Trophoblast cell (in vitro differentiated cells and primary cell): Measurements from ENCODE around the gene OR52N2. TPM values are rescaled to one million over a fixed set of nuclear protein-coding genes. Genes with fewer than 3 reads are reported as not detected.

ENCODE experiments used
- DNase-seq, 2 donors: peaks; one replicate each; pipeline ENCODE4 v3.0.0-alpha.2; 2016
- H2AFZ ChIP-seq: 2 replicates; pipeline ENCODE4 v1.6.1; 2013; ENCODE audit warnings: low read length, moderate library complexity, mild to moderate bottlenecking; ENCODE audit not compliant: insufficient read depth, poor library complexity
- H2AK5ac ChIP-seq: 2 replicates; pipeline ENCODE4 v1.6.1; 2013; ENCODE audit warnings: mild to moderate bottlenecking, low read length
- H2BK120ac ChIP-seq: 2 replicates; pipeline ENCODE4 v1.6.1; 2013; ENCODE audit warnings: low read length, mild to moderate bottlenecking, moderate library complexity; ENCODE audit not compliant: insufficient read depth, poor library complexity
- H2BK12ac ChIP-seq: 2 replicates; pipeline ENCODE4 v1.6.1; 2013; ENCODE audit warnings: mild to moderate bottlenecking, low read length, moderate library complexity
- H2BK5ac ChIP-seq: 2 replicates; pipeline ENCODE4 v1.6.1; 2013; ENCODE audit warnings: low read length, low read depth, moderate library complexity, mild to moderate bottlenecking; ENCODE audit not compliant: poor library complexity
- H3K14ac ChIP-seq: 2 replicates; pipeline ENCODE4 v1.6.1; 2013; ENCODE audit warnings: mild to moderate bottlenecking, low read length
- H3K18ac ChIP-seq: 2 replicates; pipeline ENCODE4 v1.6.1; 2013; ENCODE audit warnings: mild to moderate bottlenecking, low read length
- H3K23ac ChIP-seq: 2 replicates; pipeline ENCODE4 v1.6.1; 2013; ENCODE audit warnings: low read length
- H3K27ac ChIP-seq: 2 replicates; pipeline ENCODE4 v1.5.1; 2013; ENCODE audit warnings: low read depth, mild to moderate bottlenecking, inconsistent platforms, low read length, moderate library complexity
- H3K27me3 ChIP-seq: 2 replicates; pipeline ENCODE4 v1.6.1; 2013; ENCODE audit warnings: inconsistent platforms, mild to moderate bottlenecking, low read length, moderate library complexity; ENCODE audit not compliant: insufficient read depth
- H3K36me3 ChIP-seq, 2 experiments: 1 replicate in 1 of 2; 2 replicates in 1 of 2; pipeline ENCODE4 v1.6.1; 2013; ENCODE audit warnings: low read length in 2 of 2, mild to moderate bottlenecking in 2 of 2, moderate library complexity in 1 of 2; ENCODE audit not compliant: insufficient read depth in 2 of 2, control insufficient read depth in 1 of 2
- H3K4ac ChIP-seq: 2 replicates; pipeline ENCODE4 v1.6.1; 2013; ENCODE audit warnings: low read depth, mild to moderate bottlenecking, low read length, moderate library complexity
- H3K4me1 ChIP-seq, 2 experiments: 1 replicate in 1 of 2; 2 replicates in 1 of 2; pipeline ENCODE4 v1.6.1; 2013; ENCODE audit warnings: low read length in 2 of 2, mild to moderate bottlenecking in 2 of 2, moderate library complexity in 1 of 2; ENCODE audit not compliant: insufficient read depth in 2 of 2, control insufficient read depth in 1 of 2
- H3K4me2 ChIP-seq: 2 replicates; pipeline ENCODE4 v1.6.1; 2013; ENCODE audit warnings: inconsistent platforms, mild to moderate bottlenecking, low read length, moderate library complexity
- H3K4me3 ChIP-seq: 2 replicates; pipeline ENCODE4 v1.5.1; 2013; ENCODE audit warnings: mild to moderate bottlenecking, low read depth, low read length, inconsistent platforms
- H3K79me1 ChIP-seq: one replicate; pipeline ENCODE4 v1.6.1; 2013; ENCODE audit warnings: low read length
- H3K79me2 ChIP-seq: 2 replicates; pipeline ENCODE4 v1.6.1; 2013; ENCODE audit warnings: low read length, mild to moderate bottlenecking; ENCODE audit not compliant: control insufficient read depth, insufficient read depth, poor library complexity
- H3K9ac ChIP-seq: 2 replicates; pipeline ENCODE4 v1.6.1; 2013; ENCODE audit warnings: mild to moderate bottlenecking, low read length
- H3K9me3 ChIP-seq: 2 replicates; pipeline ENCODE4 v1.6.1; 2013; ENCODE audit warnings: low read depth, mild to moderate bottlenecking, control low read depth, inconsistent platforms, low read length; ENCODE audit not compliant: insufficient read depth
- H4K12ac ChIP-seq: 2 replicates; pipeline ENCODE4 v1.6.1; 2013; ENCODE audit warnings: low read depth, mild to moderate bottlenecking, low read length, moderate library complexity
- H4K8ac ChIP-seq: 2 replicates; pipeline ENCODE4 v1.6.1; 2013; ENCODE audit warnings: low read depth, mild to moderate bottlenecking, low read length, moderate library complexity
- H4K91ac ChIP-seq: one replicate; pipeline ENCODE4 v1.6.1; 2013; ENCODE audit warnings: low read depth, mild to moderate bottlenecking, low read length, moderate library complexity
- WGBS: extraction: QIAGEN DNeasy Blood & Tissue Kit; methylation state at CpG from one replicate; pipeline ENCODE4 v1.1.7; 2013; ENCODE audit warnings: missing lambda C conversion rate; ENCODE audit not compliant: insufficient read length, insufficient coverage; ENCODE audit errors: extremely low coverage; 5-methylcytosine and 5-hydroxymethylcytosine counted together
- polyA plus RNA-seq: library from polyadenylated mRNA; stranded (reverse); fragments of 200-250 nt; gene quantifications from 2 replicates; pipeline ENCODE4 v1.2.3, GENCODE V29; 2013

The OR52N2 gene
- 0.05 TPM in 1 of 2 replicates, not detected in the other for polyA plus RNA-seq

GRCh38 chr11:5808500-5809121 is at the start of gene OR52N2:
Gene OR52N2, plus strand, starts transcription at chr11:5808924. Its CDS starts 11,412 bp downstream, at chr11:5820336.
- Histone ChIP-seq H3K4me2 (peak within 1 kb of the TSS; percentile 99), H3K14ac (no peak within 1 kb of the TSS), H3K9me3 (peaks cover 2% of the 10 kb centered on the region), H3K4me3 (peak within 1 kb of the TSS; percentile 65), H2BK120ac (no peak within 1 kb of the TSS), H3K27me3 (no peaks in the 10 kb centered on the region), H4K12ac (no peak within 1 kb of the TSS), H2BK5ac (no peak within 1 kb of the TSS), H3K23ac (no peak within 1 kb of the TSS), H2BK12ac (no peak within 1 kb of the TSS), H3K4me1 (peaks cover 0 to 2% of the 10 kb centered on the region in 2 experiments), H3K4ac (no peak within 1 kb of the TSS), H3K27ac (no peak within 1 kb of the TSS), H3K79me1 (no peaks in the 10 kb centered on the region), H4K91ac (no peak within 1 kb of the TSS), H3K79me2 (no peaks in the 10 kb centered on the region), H3K18ac (no peak within 1 kb of the TSS), H2AK5ac (no peak within 1 kb of the TSS), H3K9ac (peak within 1 kb of the TSS; percentile 69), H4K8ac (peak within 1 kb of the TSS; percentile 65), H2AFZ (no peak within 1 kb of the TSS), H3K36me3 (no peaks in the 10 kb centered on the region)
- DNase-seq = peak; percentile 54 to 83
- whole genome bisulfite sequencing = no CpG with 5 or more reads among the region's 24 CpGs

GRCh38 chr11:5767056-5767455 is 41.7 kb upstream of the OR52N2 start:
- no peaks in the 10 kb centered on the region for H3K27me3 ChIP-seq
- no peak overlapping the region for H3K14ac ChIP-seq

GRCh38 chr11:5783255-5783654 is 25.5 kb upstream of the OR52N2 start, which contains the start of gene OR52N5:
Gene OR52N5, minus strand, starts transcription at chr11:5783355. Its CDS starts 4,721 bp downstream, at chr11:5778634.
- Histone ChIP-seq H4K91ac (no peak within 1 kb of the TSS), H3K9ac (no peak within 1 kb of the TSS)
- 100% methylated on average over 1 of the region's 4 CpGs for WGBS

More at GRCh38 chr11:5767056-5767455, 41.7 kb upstream of the OR52N2 start:
- Histone ChIP-seq H4K8ac (no peak overlapping the region), H3K36me3 (no peaks in the 10 kb centered on the region), H3K4ac (no peak overlapping the region), H3K9me3 (no peaks in the 10 kb centered on the region), H3K4me1 (no peaks in the 10 kb centered on the region), H4K12ac (no peak overlapping the region), H3K23ac (no peak overlapping the region), H3K79me1 (no peaks in the 10 kb centered on the region), H3K18ac (no peak overlapping the region), H3K4me2 (no peak overlapping the region), H2AFZ (no peak overlapping the region), H2BK5ac (no peak overlapping the region), H3K79me2 (no peaks in the 10 kb centered on the region), H2BK12ac (no peak overlapping the region), H4K91ac (no peak overlapping the region), H3K4me3 (no peak overlapping the region), H2AK5ac (no peak overlapping the region), H3K9ac (no peak overlapping the region), H3K27ac (no peak overlapping the region), H2BK120ac (no peak overlapping the region)
- no CpG with 5 or more reads among the region's 1 CpG for WGBS
- no peak for DNase-seq

GRCh38 chr11:5791165-5791564 is 17.6 kb upstream of the OR52N2 start, which contains the start of gene OR52N1:
Gene OR52N1, minus strand, starts transcription at chr11:5791265. Its CDS starts 2,449 bp downstream, at chr11:5788816.
- Histone ChIP-seq H4K8ac (no peak within 1 kb of the TSS), H2BK12ac (no peak within 1 kb of the TSS), H2AFZ (no peak within 1 kb of the TSS), H3K4me3 (no peak within 1 kb of the TSS), H3K9me3 (no peaks in the 10 kb centered on the region), H2AK5ac (no peak within 1 kb of the TSS), H3K79me2 (no peaks in the 10 kb centered on the region), H3K4me2 (no peak within 1 kb of the TSS), H4K12ac (no peak within 1 kb of the TSS), H2BK120ac (no peak within 1 kb of the TSS), H3K4me1 (no peaks in the 10 kb centered on the region), H4K91ac (no peak within 1 kb of the TSS), H2BK5ac (no peak within 1 kb of the TSS), H3K36me3 (no peaks in the 10 kb centered on the region), H3K79me1 (no peaks in the 10 kb centered on the region), H3K9ac (no peak within 1 kb of the TSS), H3K4ac (no peak within 1 kb of the TSS), H3K23ac (no peak within 1 kb of the TSS), H3K14ac (no peak within 1 kb of the TSS), H3K27me3 (no peaks in the 10 kb centered on the region), H3K27ac (no peak within 1 kb of the TSS), H3K18ac (no peak within 1 kb of the TSS)
- WGBS = no CpG with 5 or more reads among the region's 3 CpGs
- DNase-seq = no peak

More at GRCh38 chr11:5783255-5783654, 25.5 kb upstream of the OR52N2 start, which contains the start of gene OR52N5:
- Histone ChIP-seq H3K14ac (no peak within 1 kb of the TSS), H3K27me3 (no peaks in the 10 kb centered on the region), H3K4me3 (no peak within 1 kb of the TSS), H4K12ac (no peak within 1 kb of the TSS), H2BK5ac (no peak within 1 kb of the TSS), H3K4me1 (no peaks in the 10 kb centered on the region), H3K18ac (no peak within 1 kb of the TSS), H2BK120ac (no peak within 1 kb of the TSS), H2AFZ (no peak within 1 kb of the TSS), H3K4ac (no peak within 1 kb of the TSS), H3K36me3 (no peaks in the 10 kb centered on the region), H2BK12ac (no peak within 1 kb of the TSS), H3K4me2 (no peak within 1 kb of the TSS), H4K8ac (no peak within 1 kb of the TSS), H3K23ac (no peak within 1 kb of the TSS), H3K9me3 (peaks cover 2% of the 10 kb centered on the region), H2AK5ac (no peak within 1 kb of the TSS), H3K79me1 (no peaks in the 10 kb centered on the region), H3K79me2 (no peaks in the 10 kb centered on the region), H3K27ac (no peak within 1 kb of the TSS)
- DNase-seq = no peak
